Measurements from ENCODE around the gene HECTD3. TPM values are rescaled to one million over a fixed set of nuclear protein-coding genes. Genes with fewer than 3 reads are reported as not detected.
A peak's percentile ranks its signal among the peaks of the same experiment; 100 is the strongest.

HECTD3 gene
- total and polyA plus RNA-seq, 9 of the 15 experiments (the other 6 are each of a cell fraction or from before 2014, with no cell fraction given), result 6.3 to 50.8 (median 18.9) TPM

GRCh38 chr1:45038661-45039364 lies 27.7 kb upstream of the HECTD3 start (continued):
- TF ChIP-seq STAG1 (CRISPR knock-in tag; IDR thresholded peaks at IDR 0.05; ENCODE audit: borderline replicate concordance) (no peak), GATA2 (CRISPR knock-in tag; IDR thresholded peaks at IDR 0.05) (peak; percentile 95), DMBX1 (CRISPR knock-in tag; IDR thresholded peaks at IDR 0.05; ENCODE audit: borderline replicate concordance) (peak; percentile 87; the same call in 1 of the 2 replicates), ZBTB17 (CRISPR knock-in tag; IDR thresholded peaks at IDR 0.05) (no peak), SMARCA4 (IDR thresholded peaks at IDR 0.05) (peak; percentile 94), SMAD3 (CRISPR knock-in tag; conservative IDR thresholded peaks at IDR 0.05) (peak; percentile 78; the same call in 1 of the 2 replicates), USF2 (CRISPR knock-in tag; IDR thresholded peaks at IDR 0.05) (peak; percentile 92), BCOR (IDR thresholded peaks at IDR 0.05) (peak; percentile 85; the same call in 1 of the 2 replicates), ETS1 (conservative IDR thresholded peaks at IDR 0.05; ENCODE audit: control insufficient read depth, low read depth, low read length) (no peak), TFAP4 (CRISPR knock-in tag; IDR thresholded peaks at IDR 0.05; ENCODE audit: borderline replicate concordance) (peak; percentile 42; the same call in 1 of the 2 replicates), ZBTB26 (CRISPR knock-in tag; IDR thresholded peaks at IDR 0.05) (no peak), FOSL1 (tag; conservative IDR thresholded peaks at IDR 0.05) (peak; percentile 44; the same call in 1 of the 2 replicates), BHLHE40 (IDR thresholded peaks at IDR 0.05; ENCODE audit: low read length) (peak; percentile 91), KHSRP (IDR thresholded peaks at IDR 0.05) (no peak), ZNF224 (CRISPR knock-in tag; IDR thresholded peaks at IDR 0.05) (no peak), TCF3 (CRISPR knock-in tag; IDR thresholded peaks at IDR 0.05) (peak; percentile 98), BCL6 (CRISPR knock-in tag; IDR thresholded peaks at IDR 0.05) (0 out of 2 replicates have a peak, but pooled peaks have one; percentile 59), EZH2 (IDR thresholded peaks at IDR 0.05; ENCODE audit: borderline replicate concordance, low read depth, low read length) (no peak), CC2D1A (IDR thresholded peaks at IDR 0.05) (peak; percentile 84; the same call in 1 of the 2 replicates), CBFB (CRISPR knock-in tag; IDR thresholded peaks at IDR 0.05) (no peak), CCNT2 (IDR thresholded peaks at IDR 0.05; ENCODE audit: borderline replicate concordance, extremely low read depth, insufficient read length, low read depth, low read length) (peak; percentile 94), ILK (tag; IDR thresholded peaks at IDR 0.05; ENCODE audit: borderline replicate concordance, low read depth) (no peak)
